DOHH2 (cell line): Measurements from ENCODE around the gene OR13D1.

Experiments used
- CTCF ChIP-seq: fragments of 200-600 bp; sonication (generic); IDR thresholded peaks from one replicate; pipeline ENCODE4 v1.5.1; 2014; ENCODE audit warnings: antibody characterized with exemption, mild to moderate bottlenecking, low read depth, low read length; ENCODE audit not compliant: poor library complexity, severe bottlenecking
- EZH2phosphoT487 ChIP-seq: fragments of 200-600 bp; sonication (generic); IDR thresholded peaks from 2 replicates; pipeline ENCODE4 v1.6.1; 2017; ENCODE audit warnings: borderline replicate concordance, mild to moderate bottlenecking, antibody characterized with exemption, low read length, moderate library complexity, mixed read lengths

- TF ChIP-seq CTCF: peak; percentile 55
- no peak for TF ChIP-seq EZH2phosphoT487
These were observed 11.7 kb upstream of the OR13D1 start for GRCh38 chr9:104682642-104683041.
